Measurements from ENCODE around the gene CCDC88C. TPM values are rescaled to one million over a fixed set of nuclear protein-coding genes. Genes with fewer than 3 reads are reported as not detected.

The CCDC88C gene
- total RNA-seq, 1 donor from 2014 or later, result 9.2 TPM

DNA sequence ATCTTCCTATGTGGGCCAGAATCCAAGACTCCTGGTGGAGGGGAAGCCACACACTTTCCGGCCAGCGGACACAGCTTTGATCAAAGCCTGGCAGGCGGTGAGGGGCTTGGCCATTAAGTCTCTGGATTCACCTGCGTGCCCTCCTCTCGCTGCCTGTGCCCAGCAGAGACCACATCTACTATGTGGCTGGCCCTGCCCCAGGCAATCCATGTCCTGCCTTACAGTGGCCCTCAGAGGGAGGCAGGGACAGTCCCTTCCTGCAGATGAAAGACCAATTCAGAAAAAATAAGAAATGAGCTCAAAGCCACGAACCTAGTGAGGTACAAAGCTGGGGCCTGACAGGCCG, 90.4 kb downstream of the CCDC88C start:
- no peaks in the 10 kb centered on the region for H3K4me1 ChIP-seq
- no peaks in the 10 kb centered on the region for H3K36me3 ChIP-seq
- TF ChIP-seq, protein P1, sequence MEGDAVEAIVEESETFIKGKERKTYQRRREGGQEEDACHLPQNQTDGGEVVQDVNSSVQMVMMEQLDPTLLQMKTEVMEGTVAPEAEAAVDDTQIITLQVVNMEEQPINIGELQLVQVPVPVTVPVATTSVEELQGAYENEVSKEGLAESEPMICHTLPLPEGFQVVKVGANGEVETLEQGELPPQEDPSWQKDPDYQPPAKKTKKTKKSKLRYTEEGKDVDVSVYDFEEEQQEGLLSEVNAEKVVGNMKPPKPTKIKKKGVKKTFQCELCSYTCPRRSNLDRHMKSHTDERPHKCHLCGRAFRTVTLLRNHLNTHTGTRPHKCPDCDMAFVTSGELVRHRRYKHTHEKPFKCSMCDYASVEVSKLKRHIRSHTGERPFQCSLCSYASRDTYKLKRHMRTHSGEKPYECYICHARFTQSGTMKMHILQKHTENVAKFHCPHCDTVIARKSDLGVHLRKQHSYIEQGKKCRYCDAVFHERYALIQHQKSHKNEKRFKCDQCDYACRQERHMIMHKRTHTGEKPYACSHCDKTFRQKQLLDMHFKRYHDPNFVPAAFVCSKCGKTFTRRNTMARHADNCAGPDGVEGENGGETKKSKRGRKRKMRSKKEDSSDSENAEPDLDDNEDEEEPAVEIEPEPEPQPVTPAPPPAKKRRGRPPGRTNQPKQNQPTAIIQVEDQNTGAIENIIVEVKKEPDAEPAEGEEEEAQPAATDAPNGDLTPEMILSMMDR (IDR thresholded peaks at IDR 0.05), result no peak
- intact Hi-C loops (cut with DNase I), result no loop called here
- no peak overlapping the region for H3K27ac ChIP-seq
- no peak for DNase-seq (ENCODE audit: low spot score in 2 of 2)
- no peak overlapping the region for H3K4me3 ChIP-seq
- H3K9me3 ChIP-seq, result no peaks in the 10 kb centered on the region
- H3K27me3 ChIP-seq, result no peaks in the 10 kb centered on the region

DNA sequence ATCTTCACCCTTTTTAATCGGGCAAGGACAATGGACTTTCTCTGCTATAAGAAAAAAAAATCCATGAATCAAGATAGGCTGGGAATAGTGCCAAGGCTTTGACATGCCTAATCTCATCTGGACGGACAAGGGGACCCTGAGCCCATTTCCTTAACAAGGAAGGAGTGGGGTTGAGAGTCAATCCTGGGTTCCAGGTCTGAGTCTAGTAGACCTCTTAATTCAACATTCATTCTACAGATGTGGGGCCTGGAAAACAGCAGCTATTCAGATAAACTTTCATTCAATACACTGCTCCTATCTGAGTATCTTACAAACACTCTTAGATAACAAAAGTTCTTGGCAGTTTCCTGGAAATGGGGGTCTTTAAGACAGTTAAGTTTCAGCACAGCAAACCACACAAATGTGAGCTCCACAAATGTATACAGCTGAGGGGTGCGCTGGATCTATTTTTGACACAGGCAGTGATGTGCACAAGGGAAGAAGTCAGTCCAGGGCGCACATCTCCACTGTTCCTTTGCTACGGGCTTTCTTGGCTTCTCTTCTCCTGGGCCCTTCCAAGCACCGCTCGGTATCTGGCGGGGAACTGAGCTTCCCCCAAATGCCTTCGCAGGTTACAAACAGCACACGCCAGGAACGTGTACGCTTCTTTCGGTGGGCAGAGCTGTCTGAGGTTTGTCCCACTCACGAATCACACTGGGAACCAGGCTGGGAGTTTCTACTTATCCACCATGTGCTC, 90.9 kb downstream of the CCDC88C start:
- Histone ChIP-seq H3K27ac (no peak overlapping the region), H3K36me3 (no peaks in the 10 kb centered on the region), H3K4me3 (no peak overlapping the region), H3K4me1 (no peaks in the 10 kb centered on the region), H3K9me3 (no peaks in the 10 kb centered on the region), H3K27me3 (no peaks in the 10 kb centered on the region)
- intact Hi-C loops (cut with DNase I), result no loop called here
- DNase-seq (ENCODE audit: low spot score in 2 of 2), result no peak
- TF ChIP-seq, protein P1 (IDR thresholded peaks at IDR 0.05), result no peak

DNA sequence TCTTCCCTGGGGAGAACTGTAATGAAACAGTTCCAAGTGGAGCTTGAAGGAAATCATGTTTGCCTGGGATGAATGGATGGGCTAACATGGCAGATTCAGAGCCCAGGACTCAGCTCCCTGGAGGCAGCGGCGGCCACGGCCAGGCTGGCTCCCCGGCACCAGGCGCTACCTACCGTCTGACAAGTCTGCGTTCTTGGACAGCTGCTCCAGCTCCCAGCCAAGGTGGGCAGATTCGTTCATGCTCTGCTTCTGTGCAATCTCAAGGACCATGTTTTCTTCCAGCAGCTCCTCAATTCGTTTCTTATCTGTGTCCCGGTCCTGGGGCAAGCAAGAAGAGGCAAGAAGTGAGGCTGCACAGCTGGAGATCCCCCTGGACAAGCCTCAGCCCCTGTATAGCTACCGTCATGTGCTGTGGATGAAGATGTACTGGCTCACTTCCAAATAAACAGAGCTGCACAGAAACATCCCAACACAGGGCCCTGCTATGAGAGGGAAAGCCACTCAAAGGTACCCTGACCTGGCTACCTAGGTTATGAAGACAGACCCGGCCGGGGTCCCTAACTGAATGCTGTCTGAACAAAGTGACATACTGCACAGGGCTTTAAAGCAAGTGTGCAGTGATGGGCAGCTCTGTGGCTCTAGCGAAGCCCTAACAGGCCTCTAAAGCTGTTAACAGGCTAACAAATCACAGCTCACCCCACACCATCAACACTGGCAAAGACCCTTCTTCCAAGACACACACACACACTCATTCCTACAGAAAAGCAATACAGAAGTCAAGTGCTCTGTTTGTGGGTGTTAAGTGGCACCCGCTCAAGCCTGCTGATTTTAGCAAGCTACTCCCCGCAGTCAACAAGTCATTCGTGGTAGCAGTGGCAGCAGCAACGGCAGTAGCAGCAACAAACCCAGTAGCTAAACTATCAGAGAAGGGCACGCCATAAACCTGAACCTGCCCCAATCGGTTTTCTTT, 92.7 kb downstream of the CCDC88C start:
- intact Hi-C loops (cut with DNase I), result loop anchor here (1.0 kb wide), 1 partner anchor 93 kb away; no protein-coding TSS in a partner anchor
- H3K36me3 ChIP-seq, result no peaks in the 10 kb centered on the region
- H3K4me3 ChIP-seq, result peak overlapping the region in 1 of 2 donors; percentile 45
- H3K9me3 ChIP-seq, result no peaks in the 10 kb centered on the region
- H3K27me3 ChIP-seq, result no peaks in the 10 kb centered on the region
- peak overlapping the region; percentile 50 to 64 for H3K27ac ChIP-seq
- no peaks in the 10 kb centered on the region for H3K4me1 ChIP-seq
- TF ChIP-seq, protein P1 (IDR thresholded peaks at IDR 0.05), result no peak
- DNase-seq (ENCODE audit: low spot score in 2 of 2), result no peak

DNA sequence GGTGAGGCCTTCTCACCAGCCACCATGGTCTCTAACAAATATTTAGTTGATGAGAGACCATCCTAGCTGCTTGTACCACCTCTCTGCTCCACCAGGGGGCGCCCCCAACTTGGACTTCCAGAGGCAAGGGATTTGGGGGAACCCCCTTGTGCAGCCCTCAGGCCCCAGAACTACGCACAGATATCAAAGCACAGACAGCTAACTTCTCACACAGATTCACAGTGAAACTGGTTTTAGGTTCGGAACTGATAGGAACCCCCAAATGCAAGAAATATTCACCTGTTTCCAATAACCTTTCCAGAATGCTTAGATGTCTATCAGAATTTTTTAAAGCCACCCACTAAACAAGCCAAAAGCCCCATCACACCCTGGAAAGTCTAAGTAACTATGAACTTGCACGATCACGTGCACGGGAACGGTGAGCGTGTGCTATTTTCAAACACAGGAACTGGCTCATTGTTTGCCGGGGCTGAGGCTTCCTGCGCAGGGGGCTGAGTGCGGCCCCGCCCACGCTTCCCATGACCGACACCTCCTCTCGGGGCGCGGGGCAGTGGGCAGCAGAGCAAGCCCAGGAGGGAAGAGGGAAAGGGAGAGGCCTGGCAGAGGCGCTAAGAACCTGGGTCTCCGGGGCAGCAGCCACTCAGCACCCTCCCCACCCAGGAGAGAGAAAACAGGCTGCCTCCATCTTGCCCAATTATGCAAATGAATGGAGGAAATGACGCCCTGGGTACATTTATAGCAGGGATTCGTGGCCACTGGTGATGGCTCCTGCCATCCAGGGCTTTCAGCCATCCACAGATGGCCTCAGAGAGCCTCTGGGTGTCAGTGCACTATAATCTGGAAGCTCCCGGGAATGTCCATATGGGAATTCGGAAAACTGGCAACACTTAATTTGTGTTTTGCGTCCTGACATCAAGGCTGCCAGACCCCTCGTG, 93.7 kb downstream of the CCDC88C start:
- peak overlapping the region; percentile 24 to 45 for H3K4me3 ChIP-seq
- intact Hi-C loops (cut with DNase I), result loop anchor here (1.0 kb wide), 1 partner anchor 94 kb away; no protein-coding TSS in a partner anchor
- DNase-seq (ENCODE audit: low spot score in 2 of 2), result peak; percentile 27 to 91

More for the DNA sequence above, 93.7 kb downstream of the CCDC88C start:
- Histone ChIP-seq H3K9me3 (no peaks in the 10 kb centered on the region), H3K27ac (peak overlapping the region; percentile 50 to 64), H3K27me3 (no peaks in the 10 kb centered on the region), H3K36me3 (no peaks in the 10 kb centered on the region), H3K4me1 (no peaks in the 10 kb centered on the region)
- TF ChIP-seq, protein P1 (IDR thresholded peaks at IDR 0.05), result peak; percentile 87 to 92 (median 88)

All from ascending aorta (tissue), 2 donors.